IMR-90 (cell line): ENCODE measurements around the gene FPR3. TPM values are rescaled to one million over a fixed set of nuclear protein-coding genes. Genes with fewer than 3 reads are reported as not detected.

Experiments used
- ATAC-seq: fragments of 200-7000 bp; cut with Tn5 transposase; 2 replicates; pipeline ENCODE4 v1.9.1; 2020; ENCODE audit warnings: low read depth, mild to moderate bottlenecking, moderate library complexity
- BruUV-seq: library from RNA; stranded (reverse); fragments of 400-500 nt; replicated peaks from 2 replicates; lab custom pipeline; 2021; lab: Mats Ljungman, UMichigan
- CTCF ChIA-PET: fragments of 300-600 bp; formaldehyde crosslinking; extraction: SDS; loops from one replicate; lab custom pipeline; 2021; ENCODE audit warnings: antibody characterized with exemption; lab: Yijun Ruan, JAX
- POLR2A ChIA-PET: fragments of 300-600 bp; sonication (Branson Sonifier 250); formaldehyde crosslinking; loops from one replicate; lab custom pipeline; 2022; ENCODE audit warnings: antibody characterized with exemption; ENCODE audit not compliant: unreplicated experiment; lab: Charles Lee
- DNase-seq: peaks from one replicate; pipeline ENCODE4 v3.0.0; 2013
- H2AFZ ChIP-seq: replicated peaks from 2 replicates; pipeline ENCODE3; 2013; ENCODE audit warnings: low read length, mild to moderate bottlenecking; ENCODE audit not compliant: poor library complexity
- H2AK5ac ChIP-seq: 2 replicates; pipeline ENCODE4 v1.6.1; 2013; ENCODE audit warnings: low read depth, low read length, inconsistent platforms
- H2AK9ac ChIP-seq: replicated peaks from 2 replicates; pipeline ENCODE3; 2013; ENCODE audit warnings: mild to moderate bottlenecking, low read depth, low read length, moderate library complexity; ENCODE audit not compliant: poor library complexity
- H2BK120ac ChIP-seq: 2 replicates; pipeline ENCODE4 v1.6.1; 2013; ENCODE audit warnings: low read depth, low read length, inconsistent platforms
- H2BK15ac ChIP-seq: 3 replicates; pipeline ENCODE4 v1.6.1; 2013; ENCODE audit warnings: low read depth, low read length, inconsistent platforms
- H2BK20ac ChIP-seq: 2 replicates; pipeline ENCODE4 v1.6.1; 2013; ENCODE audit warnings: low read depth, mild to moderate bottlenecking, inconsistent platforms, low read length, moderate library complexity
- H2BK5ac ChIP-seq: 2 replicates; pipeline ENCODE4 v1.6.1; 2013; ENCODE audit warnings: mild to moderate bottlenecking, low read depth, low read length, inconsistent platforms; ENCODE audit not compliant: poor library complexity, severe bottlenecking
- H3K14ac ChIP-seq: replicated peaks from 2 replicates; pipeline ENCODE4 v1.6.1; 2013; ENCODE audit warnings: low read depth, low read length, inconsistent platforms
- H3K18ac ChIP-seq: 2 replicates; pipeline ENCODE4 v1.6.1; 2013; ENCODE audit warnings: low read depth, low read length, control low read depth
- H3K23ac ChIP-seq: 2 replicates; pipeline ENCODE4 v1.6.1; 2013; ENCODE audit warnings: low read depth, low read length, inconsistent platforms
- H3K27ac ChIP-seq: 2 replicates; pipeline ENCODE4 v1.5.1; 2013; ENCODE audit warnings: mild to moderate bottlenecking, control low read depth, low read length; ENCODE audit not compliant: insufficient read depth
- H3K27me3 ChIP-seq: 2 replicates; pipeline ENCODE4 v1.6.1; 2013; ENCODE audit warnings: low read length; ENCODE audit not compliant: control insufficient read depth, insufficient read depth
- H3K36me3 ChIP-seq: 2 replicates; pipeline ENCODE4 v1.6.1; 2013; ENCODE audit warnings: low read length, mixed read lengths; ENCODE audit not compliant: control insufficient read depth, insufficient read depth
- H3K4ac ChIP-seq: 2 replicates; pipeline ENCODE4 v1.6.1; 2013; ENCODE audit warnings: low read depth, low read length, inconsistent platforms
- H3K4me1 ChIP-seq: 2 replicates; pipeline ENCODE4 v1.6.1; 2013; ENCODE audit warnings: low read length, mixed read lengths; ENCODE audit not compliant: control insufficient read depth, insufficient read depth
- H3K4me2 ChIP-seq: 2 replicates; pipeline ENCODE4 v1.6.1; 2013; ENCODE audit warnings: low read depth, mild to moderate bottlenecking, control low read depth, low read length, moderate library complexity
- H3K4me3 ChIP-seq: 2 replicates; pipeline ENCODE4 v1.5.1; 2013; ENCODE audit warnings: low read depth, mild to moderate bottlenecking, control low read depth, low read length, moderate library complexity; ENCODE audit not compliant: insufficient read depth
- H3K56ac ChIP-seq: 2 replicates; pipeline ENCODE4 v1.6.1; 2013; ENCODE audit warnings: low read length, inconsistent platforms; ENCODE audit not compliant: insufficient read depth; ENCODE audit errors: extremely low read depth
- H3K79me1 ChIP-seq, 2 experiments: 2 replicates each; pipeline ENCODE4 v1.6.1; 2013; ENCODE audit warnings: low read length in 2 of 2, inconsistent platforms in 1 of 2, low read depth in 1 of 2
- H3K9ac ChIP-seq: 2 replicates; pipeline ENCODE4 v1.6.1; 2013; ENCODE audit warnings: low read depth, low read length, control low read depth
- H3K9me1 ChIP-seq: 2 replicates; pipeline ENCODE4 v1.6.1; 2013; ENCODE audit warnings: low read length, inconsistent platforms; ENCODE audit not compliant: insufficient read depth
- H3K9me3 ChIP-seq: 2 replicates; pipeline ENCODE4 v1.6.1; 2013; ENCODE audit warnings: low read length; ENCODE audit not compliant: control insufficient read depth, insufficient read depth
- H4K20me1 ChIP-seq: 2 replicates; pipeline ENCODE4 v1.6.1; 2013; ENCODE audit warnings: low read length, inconsistent platforms; ENCODE audit not compliant: insufficient read depth
- H4K5ac ChIP-seq: 2 replicates; pipeline ENCODE4 v1.6.1; 2013; ENCODE audit warnings: mild to moderate bottlenecking, low read depth, low read length, control low read depth
- H4K8ac ChIP-seq, 2 experiments: 2 replicates each; pipeline ENCODE4 v1.6.1; 2013; ENCODE audit warnings: low read depth in 2 of 2, low read length in 2 of 2, control low read depth in 1 of 2, inconsistent platforms in 1 of 2
- H4K91ac ChIP-seq: 2 replicates; pipeline ENCODE4 v1.6.1; 2013; ENCODE audit warnings: low read depth, low read length, inconsistent platforms; ENCODE audit not compliant: insufficient read depth
- BHLHE40 ChIP-seq: fragments of 150-350 bp; IDR thresholded peaks from 2 replicates; pipeline ENCODE4 v1.6.1; 2016; ENCODE audit warnings: mild to moderate bottlenecking, low read depth, low read length
- CEBPB ChIP-seq: IDR thresholded peaks from 2 replicates; pipeline ENCODE4 v1.6.1; 2012; ENCODE audit warnings: low read depth, low read length, improper control_type of control experiment
- CHD1 ChIP-seq: IDR thresholded peaks from 2 replicates; pipeline ENCODE4 v1.6.1; 2012; ENCODE audit warnings: low read depth, low read length, improper control_type of control experiment
- CTCF ChIP-seq: conservative IDR thresholded peaks from 2 replicates; pipeline ENCODE4 v1.5.1; 2012; ENCODE audit warnings: mild to moderate bottlenecking, low read depth, low read length, improper control_type of control experiment
- ELK1 ChIP-seq: fragments of 150-350 bp; IDR thresholded peaks from 2 replicates; pipeline ENCODE4 v1.6.1; 2016; ENCODE audit warnings: low read depth, mild to moderate bottlenecking, low read length, moderate library complexity, borderline replicate concordance
- FOS ChIP-seq: fragments of 150-350 bp; IDR thresholded peaks from 2 replicates; pipeline ENCODE4 v1.6.1; 2016; ENCODE audit warnings: low read depth, low read length
- MAFK ChIP-seq: IDR thresholded peaks from 2 replicates; pipeline ENCODE4 v1.6.1; 2012; ENCODE audit warnings: low read depth, low read length, improper control_type of control experiment
- MAZ ChIP-seq: IDR thresholded peaks from 2 replicates; pipeline ENCODE4 v1.6.1; 2012; ENCODE audit warnings: low read depth, mild to moderate bottlenecking, low read length, improper control_type of control experiment, moderate library complexity, borderline replicate concordance
- MXI1 ChIP-seq: IDR thresholded peaks from 2 replicates; pipeline ENCODE4 v1.6.1; 2012; ENCODE audit warnings: low read depth, mild to moderate bottlenecking, low read length, moderate library complexity, borderline replicate concordance
- NFE2L2 ChIP-seq: fragments of 150-350 bp; IDR thresholded peaks from 2 replicates; pipeline ENCODE4 v1.6.1; 2016; ENCODE audit warnings: low read depth, mild to moderate bottlenecking, low read length
- POLR2A ChIP-seq: IDR thresholded peaks from 2 replicates; pipeline ENCODE4 v1.6.1; 2012; ENCODE audit warnings: mild to moderate bottlenecking, low read depth, low read length
- RAD21 ChIP-seq: IDR thresholded peaks from 2 replicates; pipeline ENCODE4 v1.6.1; 2012; ENCODE audit warnings: low read length, improper control_type of control experiment
- RCOR1 ChIP-seq: IDR thresholded peaks from 2 replicates; pipeline ENCODE4 v1.6.1; 2012; ENCODE audit warnings: mild to moderate bottlenecking, low read length, improper control_type of control experiment; ENCODE audit not compliant: insufficient replicate concordance
- RFX5 ChIP-seq: IDR thresholded peaks from 2 replicates; pipeline ENCODE4 v1.8.0; 2012; ENCODE audit warnings: low read depth, mild to moderate bottlenecking, low read length, moderate library complexity
- SMC3 ChIP-seq: fragments of 150-350 bp; IDR thresholded peaks from 2 replicates; pipeline ENCODE4 v1.6.1; 2016; ENCODE audit warnings: low read depth, mild to moderate bottlenecking, antibody characterized with exemption, low read length, moderate library complexity
- WGBS, 2 experiments: methylation state at CpG; one replicate each; pipeline versions ENCODE4 v1.1.5 to v1.1.7; 2013; ENCODE audit warnings: missing lambda C conversion rate in 2 of 2; ENCODE audit not compliant: insufficient read length in 1 of 2; ENCODE audit errors: extremely low coverage in 2 of 2; 5-methylcytosine and 5-hydroxymethylcytosine counted together
- dilution Hi-C: fragments of 300-500 bp; cut with HindIII; formaldehyde crosslinking; loops from one replicate; pipeline ENCODE4 v1.14.3; 2018; ENCODE audit warnings: low sequenced_read_pairs; ENCODE audit not compliant: unreplicated experiment
- in situ Hi-C: fragments of 300-500 bp; cut with MboI; formaldehyde crosslinking; loops from 3 replicates; pipeline ENCODE4 v1.14.3; 2019; ENCODE audit warnings: low sequenced_read_pairs, inconsistent platforms, mixed read lengths
- intact Hi-C: fragments of 100-400 bp; cut with micrococcal nuclease; formaldehyde crosslinking; loops from 2 replicates; pipeline ENCODE4 v1.10.0; 2022
- polyA plus RNA-seq, 3 experiments: library from polyadenylated mRNA; depleted of rRNA; stranded (reverse); fragments of >200 nt; gene quantifications; 2 replicates each; pipeline ENCODE4 v1.2.3, GENCODE V29; 2012; ENCODE audit warnings: low replicate concordance in 1 of 3
- total RNA-seq: library from RNA; depleted of rRNA; stranded (reverse); fragments of >200 nt; gene quantifications from 2 replicates; pipeline ENCODE4 v1.2.3, GENCODE V29; 2012
- TF ChIP-seq, protein P1 (sequence below): fragments of 150-350 bp; IDR thresholded peaks from 2 replicates; pipeline ENCODE4 v1.6.1; 2017; ENCODE audit warnings: mild to moderate bottlenecking, antibody characterized with exemption, low read length, low read depth

The FPR3 gene
- total and polyA plus RNA-seq, 2 of the 4 experiments (the other 2 are of a cell fraction): not detected

GRCh38 chr19:51771376-51772130 is 23.4 kb upstream of the FPR3 start:
- WGBS, 2 experiments: 0% methylated on average over 1 of the region's 10 CpGs; no CpG with 5 or more reads in 1 of the 2 experiments
- H2BK20ac ChIP-seq: no peak overlapping the region
- POLR2A ChIA-PET: no interaction called here
- H3K4me2 ChIP-seq: no peak overlapping the region
- H4K91ac ChIP-seq: no peak overlapping the region
- no peak overlapping the region for H3K4me3 ChIP-seq
- no peak overlapping the region for H3K27ac ChIP-seq
- BruUV-seq: no TSS peak
- TF ChIP-seq FOS (no peak), RAD21 (no peak), SMC3 (no peak), RCOR1 (no peak), CEBPB (no peak), MXI1 (no peak), MAZ (no peak), POLR2A (no peak), BHLHE40 (no peak), MAFK (no peak), CTCF (no peak), CHD1 (no peak), RFX5 (no peak), NFE2L2 (no peak), ELK1 (no peak)
- TF ChIP-seq, protein P1, sequence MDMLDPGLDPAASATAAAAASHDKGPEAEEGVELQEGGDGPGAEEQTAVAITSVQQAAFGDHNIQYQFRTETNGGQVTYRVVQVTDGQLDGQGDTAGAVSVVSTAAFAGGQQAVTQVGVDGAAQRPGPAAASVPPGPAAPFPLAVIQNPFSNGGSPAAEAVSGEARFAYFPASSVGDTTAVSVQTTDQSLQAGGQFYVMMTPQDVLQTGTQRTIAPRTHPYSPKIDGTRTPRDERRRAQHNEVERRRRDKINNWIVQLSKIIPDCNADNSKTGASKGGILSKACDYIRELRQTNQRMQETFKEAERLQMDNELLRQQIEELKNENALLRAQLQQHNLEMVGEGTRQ: no peak
- no peaks in the 10 kb centered on the region for H4K20me1 ChIP-seq
- dilution Hi-C loops (no loop called here), intact Hi-C loops (no loop called here), in situ Hi-C loops (loop anchor here (10.0 kb wide), 1 partner anchor 107 kb away; no protein-coding TSS in a partner anchor)
- no peaks in the 10 kb centered on the region for H3K4me1 ChIP-seq
- no peak overlapping the region for H2BK120ac ChIP-seq
- CTCF ChIA-PET: no interaction called here
- no peak overlapping the region for H2BK15ac ChIP-seq
- H3K23ac ChIP-seq: no peak overlapping the region
- H4K8ac ChIP-seq: no peak overlapping the region
- no peak overlapping the region for H4K5ac ChIP-seq
- DNase-seq (no peak), ATAC-seq (no peak)
- no peaks in the 10 kb centered on the region for H3K9me1 ChIP-seq
- no peaks in the 10 kb centered on the region for H3K27me3 ChIP-seq
- peak overlapping the region; percentile 23 for H2AFZ ChIP-seq
- no peak overlapping the region for H2BK5ac ChIP-seq
- H3K9ac ChIP-seq: no peak overlapping the region
- no peak overlapping the region for H2AK5ac ChIP-seq
- no peak overlapping the region for H2AK9ac ChIP-seq
- H3K4ac ChIP-seq: no peak overlapping the region
- H3K18ac ChIP-seq: no peak overlapping the region
- no peaks in the 10 kb centered on the region for H3K9me3 ChIP-seq
- H3K79me1 ChIP-seq: no peaks in the 10 kb centered on the region
- no peaks in the 10 kb centered on the region for H3K36me3 ChIP-seq
- no peak overlapping the region for H3K14ac ChIP-seq
- H3K56ac ChIP-seq: no peak overlapping the region
